Ovary (tissue), 9 donors: ENCODE results near the gene NPR1. TPM values are rescaled to one million over a fixed set of nuclear protein-coding genes. Genes with fewer than 3 reads are reported as not detected.

Experiments
- DNase-seq, 5 donors: peaks; one replicate each; pipeline ENCODE4 v3.0.0-alpha.2; 2019 to 2020
- H3K27ac ChIP-seq, 2 donors: fragments of 200-600 bp; one replicate each; pipeline versions ENCODE4 v1.5.1 to v1.8.0; 2019 to 2022
- H3K27me3 ChIP-seq: fragments of 200-600 bp; one replicate; pipeline ENCODE4 v1.8.0; 2022
- H3K36me3 ChIP-seq: fragments of 200-600 bp; sonication (generic); one replicate; pipeline ENCODE4 v1.5.1; 2019
- H3K4me1 ChIP-seq: one replicate; pipeline ENCODE4 v1.8.1; 2013; ENCODE audit warnings: mild to moderate bottlenecking, moderate library complexity; ENCODE audit not compliant: insufficient read depth
- H3K4me3 ChIP-seq: fragments of 200-600 bp; sonication (generic); one replicate; pipeline ENCODE4 v1.5.1; 2017
- H3K9me3 ChIP-seq, 2 donors: fragments of 200-600 bp in 1 of 2; sonication (generic) in 1 of 2; one replicate each; pipeline versions ENCODE4 v1.5.1 to v1.8.1; 2013 to 2019; ENCODE audit warnings: mild to moderate bottlenecking in 1 of 2, moderate library complexity in 1 of 2
- CTCF ChIP-seq, 3 donors: fragments of 450-650 bp in 2 of 3; fragments of 200-600 bp in 1 of 3; IDR thresholded peaks; one replicate each; pipeline versions ENCODE4 v1.5.1 to v1.8.0; 2016 to 2022; ENCODE audit warnings: antibody characterized with exemption in 3 of 3, mild to moderate bottlenecking in 1 of 3
- EP300 ChIP-seq: sonication (generic); formaldehyde crosslinking; IDR thresholded peaks from one replicate; pipeline ENCODE4 v1.6.1; 2017; ENCODE audit warnings: antibody characterized with exemption
- POLR2A ChIP-seq: fragments of 450-650 bp; IDR thresholded peaks from one replicate; pipeline ENCODE4 v1.6.1; 2017; ENCODE audit warnings: antibody characterized with exemption, mild to moderate bottlenecking, moderate library complexity
- WGBS, 3 donors: extraction: QIAGEN DNeasy Blood & Tissue Kit in 1 of 3; methylation state at CpG; one replicate each; pipeline versions ENCODE4 v1.1.5 to v1.1.7; 2013 to 2017; 5-methylcytosine and 5-hydroxymethylcytosine counted together
- intact Hi-C, 4 donors: fragments of 100-400 bp; cut with DNase I; formaldehyde crosslinking; loops; one replicate each; pipeline versions ENCODE4 v1.11.0 to v1.15.1; 2022 to 2023
- polyA plus RNA-seq, 2 donors: library from polyadenylated mRNA; stranded (reverse); fragments of 200-250 nt in 1 of 2; fragments of 350-450 nt in 1 of 2; fragmentation: Illumina TruSeq in 1 of 2; extraction: RNeasy Lipid Tissue Mini Kit (QIAGEN cat#74804) in 1 of 2; gene quantifications; one replicate each; pipeline ENCODE4 v1.2.3, GENCODE V29; 2013 to 2014
- total RNA-seq, 7 donors: library from RNA; depleted of rRNA in 2 of 7; stranded (reverse); fragments of >200 nt in 2 of 7; fragmentation: NEBNext Ultra II Directional in 3 of 7; extraction: Animal tissue kit (Norgen Biotek cat#: 25700) in 3 of 7; gene quantifications; one replicate each; pipeline versions ENCODE4 v1.1.0 to v1.2.4, GENCODE V29; 2016 to 2023
- donor health status: DM: no; HTN: no; CAD: no; lungs with moderate emphysema.
- donor health status: DM: no; HTN: no; CAD: no.
- donor health status: Bipolar disorder and iron deficiency.
- donor health status: DM: yes; HTN: yes; CAD: no.
- donor health status: DM: no; HTN: no; CAD: no.
- donor health status: DM: yes; HTN: yes; CAD: no.

NPR1 gene
- total and polyA plus RNA-seq, 9 donors, result 20.6 to 96.5 (median 48.4) TPM

GRCh38 chr1:153682730-153683129 lies 4.2 kb downstream of the NPR1 start:
- Histone ChIP-seq H3K9me3 (no peaks in the 10 kb centered on the region), H3K27me3 (no peaks in the 10 kb centered on the region), H3K4me3 (no peak overlapping the region), H3K27ac (no peak overlapping the region), H3K4me1 (no peaks in the 10 kb centered on the region), H3K36me3 (no peaks in the 10 kb centered on the region)
- no peak for TF ChIP-seq EP300
- TF ChIP-seq CTCF (IDR thresholded peaks at IDR 0.05), result no peak
- TF ChIP-seq POLR2A, result no peak
- no peak for DNase-seq
- WGBS, 3 donors, result 93 to 95% (median 93%) methylated on average over 7 of the region's 7 CpGs
- intact Hi-C loops, result loop anchor here in 2 of 4 donors (5.0 kb wide), 2 partner anchors 70 to 295 kb away; partner anchors contain the start of gene JTB (in 1 of the 2)

- 85 to 90% (median 88%) methylated on average over 5 of the region's 5 CpGs for WGBS, 3 donors
Observed at GRCh38 chr1:153683854-153684253, 5.4 kb downstream of the NPR1 start.

GRCh38 chr1:153684892-153685291 lies 6.4 kb downstream of the NPR1 start:
- Histone ChIP-seq H3K36me3 (no peaks in the 10 kb centered on the region), H3K4me3 (no peak overlapping the region)
- no peak for DNase-seq

More at GRCh38 chr1:153683854-153684253, 5.4 kb downstream of the NPR1 start:
- intact Hi-C loops, result loop anchor here in 2 of 4 donors (5.0 kb wide), 2 partner anchors 68 to 293 kb away; partner anchors contain the start of gene JTB (in 1 of the 2)
- no peak for TF ChIP-seq EP300
- no peak for TF ChIP-seq POLR2A
- TF ChIP-seq CTCF (IDR thresholded peaks at IDR 0.05), result no peak
- H3K36me3 ChIP-seq, result no peaks in the 10 kb centered on the region
- H3K4me3 ChIP-seq, result no peak overlapping the region
- no peak overlapping the region for H3K27ac ChIP-seq
- no peaks in the 10 kb centered on the region for H3K9me3 ChIP-seq
- H3K27me3 ChIP-seq, result no peaks in the 10 kb centered on the region
- no peak for DNase-seq
- no peaks in the 10 kb centered on the region for H3K4me1 ChIP-seq

GRCh38 chr1:153685544-153686340 lies 7.3 kb downstream of the NPR1 start:
- Histone ChIP-seq H3K9me3 (no peaks in the 10 kb centered on the region), H3K27ac (no peak overlapping the region), H3K36me3 (no peaks in the 10 kb centered on the region), H3K4me3 (no peak overlapping the region), H3K27me3 (no peaks in the 10 kb centered on the region), H3K4me1 (no peaks in the 10 kb centered on the region)
- no peak for TF ChIP-seq POLR2A
- TF ChIP-seq CTCF (IDR thresholded peaks at IDR 0.05), result no peak
- TF ChIP-seq EP300, result no peak
- intact Hi-C loops, result no loop called here
- DNase-seq, result no peak
- WGBS, 3 donors, result 80 to 86% (median 83%) methylated on average over 11 of the region's 11 CpGs

More at GRCh38 chr1:153684892-153685291, 6.4 kb downstream of the NPR1 start:
- no peak for TF ChIP-seq POLR2A
- TF ChIP-seq EP300, result no peak
- TF ChIP-seq CTCF (IDR thresholded peaks at IDR 0.05), result no peak
- WGBS, 3 donors, result 62 to 70% (median 69%) methylated on average over 12 of the region's 12 CpGs
- Histone ChIP-seq H3K4me1 (no peaks in the 10 kb centered on the region), H3K9me3 (no peaks in the 10 kb centered on the region), H3K27ac (no peak overlapping the region), H3K27me3 (no peaks in the 10 kb centered on the region)
- intact Hi-C loops, result loop anchor here in 2 of 4 donors (5.0 kb wide), 2 partner anchors 67 to 292 kb away; partner anchors contain the start of gene JTB (in 1 of the 2)
